22Rv1 (cell line): ENCODE measurements around the gene TOGARAM1.

Source experiments
- H3K27ac ChIP-seq: fragments of 450-650 bp; 2 replicates; pipeline ENCODE4 v1.5.1; 2017
- ZFX ChIP-seq: fragments of 450-650 bp; IDR thresholded peaks from 2 replicates; pipeline ENCODE4 v1.6.1; 2017; ENCODE audit warnings: antibody characterized with exemption, borderline replicate concordance
- TF ChIP-seq, protein P1 (sequence below): fragments of 450-650 bp; IDR thresholded peaks from 2 replicates; pipeline ENCODE4 v1.5.1; 2017; ENCODE audit warnings: mild to moderate bottlenecking

The TOGARAM1 gene

DNA sequence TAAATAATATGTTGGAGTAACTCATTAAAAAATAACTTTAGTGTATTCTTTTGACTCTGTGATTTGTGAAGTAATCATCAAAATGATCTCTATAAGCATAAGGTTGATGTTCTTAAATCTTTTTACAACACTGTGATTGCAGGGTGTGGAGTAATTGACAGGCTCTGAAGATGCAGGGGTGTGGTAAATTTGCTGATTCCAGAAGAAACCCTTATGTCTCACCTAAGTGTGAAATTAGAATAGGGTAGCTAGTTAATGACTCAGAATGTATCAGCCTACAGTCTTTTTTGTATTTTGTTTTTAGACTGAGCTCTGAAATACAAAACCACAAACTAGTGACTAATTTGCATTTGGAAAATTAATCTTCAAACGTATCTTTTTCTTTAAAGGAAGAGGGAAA lies 127.8 kb downstream of the TOGARAM1 start:
- no peak overlapping the region for H3K27ac ChIP-seq
- TF ChIP-seq ZFX = no peak
- TF ChIP-seq, protein P1, sequence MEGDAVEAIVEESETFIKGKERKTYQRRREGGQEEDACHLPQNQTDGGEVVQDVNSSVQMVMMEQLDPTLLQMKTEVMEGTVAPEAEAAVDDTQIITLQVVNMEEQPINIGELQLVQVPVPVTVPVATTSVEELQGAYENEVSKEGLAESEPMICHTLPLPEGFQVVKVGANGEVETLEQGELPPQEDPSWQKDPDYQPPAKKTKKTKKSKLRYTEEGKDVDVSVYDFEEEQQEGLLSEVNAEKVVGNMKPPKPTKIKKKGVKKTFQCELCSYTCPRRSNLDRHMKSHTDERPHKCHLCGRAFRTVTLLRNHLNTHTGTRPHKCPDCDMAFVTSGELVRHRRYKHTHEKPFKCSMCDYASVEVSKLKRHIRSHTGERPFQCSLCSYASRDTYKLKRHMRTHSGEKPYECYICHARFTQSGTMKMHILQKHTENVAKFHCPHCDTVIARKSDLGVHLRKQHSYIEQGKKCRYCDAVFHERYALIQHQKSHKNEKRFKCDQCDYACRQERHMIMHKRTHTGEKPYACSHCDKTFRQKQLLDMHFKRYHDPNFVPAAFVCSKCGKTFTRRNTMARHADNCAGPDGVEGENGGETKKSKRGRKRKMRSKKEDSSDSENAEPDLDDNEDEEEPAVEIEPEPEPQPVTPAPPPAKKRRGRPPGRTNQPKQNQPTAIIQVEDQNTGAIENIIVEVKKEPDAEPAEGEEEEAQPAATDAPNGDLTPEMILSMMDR = no peak

DNA sequence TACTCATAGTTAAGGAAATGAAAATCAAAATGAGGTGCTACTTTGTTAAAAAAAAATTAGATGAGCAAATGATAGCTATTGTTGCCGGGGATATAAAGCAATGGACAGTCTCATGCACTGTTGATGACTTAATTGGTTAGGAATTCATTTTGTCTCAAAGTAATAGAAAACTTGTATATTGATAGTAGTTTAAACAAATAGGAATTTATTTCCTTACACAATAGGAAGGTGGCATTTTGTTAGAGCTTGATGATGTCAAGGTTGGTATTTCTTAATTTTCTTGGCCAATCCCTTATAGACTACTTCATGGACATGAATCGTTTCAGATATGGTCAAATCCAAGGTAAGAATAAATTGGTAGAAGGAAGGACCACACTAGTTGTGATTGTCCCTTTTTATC lies 129.7 kb downstream of the TOGARAM1 start:
- no peak overlapping the region for H3K27ac ChIP-seq
- TF ChIP-seq, protein P1 = no peak
- TF ChIP-seq ZFX = no peak

DNA sequence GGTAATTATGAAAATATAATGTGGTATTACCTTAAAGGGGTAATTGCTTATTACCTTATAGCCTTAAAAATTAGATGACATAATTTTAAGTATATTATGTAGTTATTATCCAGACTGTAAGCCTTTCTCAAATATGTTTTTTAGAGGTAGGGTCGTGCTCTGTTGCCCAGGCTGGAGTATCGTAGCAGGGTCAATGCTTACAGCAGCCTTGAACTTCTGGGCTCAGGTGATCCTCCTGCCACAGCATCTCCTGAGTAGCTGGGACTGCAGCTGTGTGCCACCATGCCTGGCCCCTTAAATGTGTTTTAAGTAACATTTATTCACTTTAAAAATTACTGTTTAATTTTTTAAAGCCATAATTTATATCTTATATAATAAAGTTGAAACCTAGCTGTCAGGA lies 132.3 kb downstream of the TOGARAM1 start:
- H3K27ac ChIP-seq = no peak overlapping the region
- TF ChIP-seq ZFX = no peak
- TF ChIP-seq, protein P1 = no peak

DNA sequence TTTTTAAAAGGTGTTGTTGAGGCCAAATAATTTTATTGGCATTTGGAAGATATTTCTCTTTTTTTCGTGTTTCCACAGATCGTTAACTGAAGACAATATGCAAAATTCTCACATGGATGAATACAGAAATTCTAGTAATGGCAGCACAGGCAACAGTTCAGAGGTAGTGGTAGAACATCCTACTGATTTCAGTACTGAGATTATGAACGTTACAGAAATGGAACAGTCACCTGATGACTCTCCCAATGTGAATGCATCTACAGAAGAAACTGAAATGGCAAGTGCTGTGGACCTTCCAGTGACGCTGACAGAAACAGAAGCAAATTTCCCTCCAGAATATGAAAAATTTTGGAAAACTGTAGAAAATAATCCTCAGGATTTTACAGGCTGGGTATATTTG lies 133.2 kb downstream of the TOGARAM1 start:
- no peak overlapping the region for H3K27ac ChIP-seq
- TF ChIP-seq ZFX = no peak
- TF ChIP-seq, protein P1 = no peak

DNA sequence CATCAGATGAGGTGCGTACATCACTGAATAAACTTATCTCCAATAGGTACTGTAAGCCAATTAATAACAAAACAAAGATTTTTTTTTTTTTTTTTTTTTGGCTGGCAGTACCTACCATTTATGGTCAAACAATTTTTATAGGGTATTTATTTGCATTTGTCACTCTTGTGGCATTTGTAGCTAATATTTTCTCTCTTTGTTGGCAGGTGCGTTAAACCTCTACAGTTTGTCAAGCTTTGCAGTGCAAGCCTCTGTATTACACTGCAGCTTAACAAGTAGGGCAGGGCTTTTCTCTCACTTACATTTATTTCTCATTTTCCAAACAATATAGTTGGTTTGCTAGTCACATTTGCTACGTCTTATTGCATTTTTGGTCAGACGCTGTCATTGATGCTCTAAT lies 134.2 kb downstream of the TOGARAM1 start:
- no peak overlapping the region; the same call in 1 of the 2 replicates for H3K27ac ChIP-seq
- TF ChIP-seq, protein P1 = no peak
- TF ChIP-seq ZFX = no peak

DNA sequence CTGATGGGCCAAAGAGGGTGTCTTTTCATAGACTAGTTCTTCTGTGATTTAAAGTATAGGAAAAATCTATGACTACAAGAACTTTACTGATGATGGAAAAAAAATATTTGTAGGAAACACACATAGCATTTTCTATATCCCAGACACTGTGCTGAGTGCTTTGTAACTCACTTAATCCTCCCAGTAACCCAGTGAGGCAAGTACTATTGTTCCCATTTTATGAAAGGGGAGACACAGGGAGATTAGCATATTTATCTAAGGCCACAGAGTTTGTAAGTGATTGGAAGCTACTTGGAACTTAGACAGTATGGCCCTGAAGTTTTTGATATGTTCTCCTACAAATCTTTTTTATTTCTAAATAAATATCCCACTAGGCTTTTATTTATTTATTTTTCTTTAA lies 141.8 kb downstream of the TOGARAM1 start:
- H3K27ac ChIP-seq = no peak overlapping the region
- TF ChIP-seq ZFX = no peak
- TF ChIP-seq, protein P1 = no peak

DNA sequence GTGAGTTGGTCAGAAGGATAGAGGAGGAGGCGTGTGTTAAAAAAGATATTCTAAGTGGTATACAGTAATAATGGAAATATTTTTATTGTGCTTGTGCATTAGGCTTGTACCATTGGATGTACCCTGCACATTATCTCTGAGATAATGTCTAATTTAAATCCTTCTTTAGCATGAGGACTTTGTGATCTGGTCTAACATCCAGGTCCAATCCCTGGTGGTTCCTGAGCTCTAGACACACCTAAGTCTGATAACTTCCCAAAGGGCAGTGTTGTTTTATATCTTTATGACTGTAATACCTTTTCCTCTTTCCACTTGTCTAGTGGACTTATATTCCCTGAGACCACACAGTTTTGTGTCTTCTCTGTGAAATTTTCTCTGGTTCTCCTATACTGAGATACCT lies 142.6 kb downstream of the TOGARAM1 start:
- TF ChIP-seq ZFX = no peak
- TF ChIP-seq, protein P1 = no peak

More for the DNA sequence above, 142.6 kb downstream of the TOGARAM1 start:
- H3K27ac ChIP-seq = no peak overlapping the region
